Keratinocyte (primary cell): ENCODE results near the gene C16orf96. TPM values are rescaled to one million over a fixed set of nuclear protein-coding genes. Genes with fewer than 3 reads are reported as not detected.

Experiments used
- DNase-seq: peaks from one replicate; pipeline ENCODE4 v3.0.0-alpha.2; 2011; ENCODE audit warnings: low read depth, missing footprints, low spot score
- FAIRE-seq: peaks from 2 replicates; lab custom pipeline; 2011; peaks lifted over from hg19 to GRCh38; lab: Jason Lieb, UNC
- H2AFZ ChIP-seq: 2 replicates; pipeline ENCODE4 v1.6.0; 2012; ENCODE audit warnings: low read length, control low read depth, inconsistent platforms; ENCODE audit not compliant: control insufficient read depth
- H3K27ac ChIP-seq: 2 replicates; pipeline ENCODE4 v1.5.1; 2011; ENCODE audit warnings: low read length; ENCODE audit not compliant: control insufficient read depth, insufficient read depth
- H3K27me3 ChIP-seq: 3 replicates; pipeline ENCODE4 v1.6.0; 2011; ENCODE audit warnings: low read length; ENCODE audit not compliant: control insufficient read depth, insufficient read depth; ENCODE audit errors: extremely low read depth
- H3K36me3 ChIP-seq, 2 experiments: 2 replicates in 1 of 2; 3 replicates in 1 of 2; pipeline ENCODE4 v1.5.1; 2011; ENCODE audit warnings: low read length in 2 of 2, mild to moderate bottlenecking in 1 of 2; ENCODE audit not compliant: control insufficient read depth in 2 of 2, insufficient read depth in 2 of 2; ENCODE audit errors: extremely low read depth in 1 of 2
- H3K4me1 ChIP-seq: 3 replicates; pipeline ENCODE4 v1.5.1; 2011; ENCODE audit warnings: low read length; ENCODE audit not compliant: control insufficient read depth, insufficient read depth; ENCODE audit errors: extremely low read depth
- H3K4me2 ChIP-seq: 3 replicates; pipeline ENCODE4 v1.6.0; 2011; ENCODE audit warnings: low read depth, low read length; ENCODE audit not compliant: control insufficient read depth, insufficient read depth; ENCODE audit errors: extremely low read depth
- H3K4me3 ChIP-seq, 3 experiments: fragments of 200-600 bp in 1 of 3; sonication (generic) in 1 of 3; 2 replicates in 2 of 3; 3 replicates in 1 of 3; pipeline ENCODE4 v1.5.1; 2011 to 2016; ENCODE audit warnings: low read length in 3 of 3, mild to moderate bottlenecking in 3 of 3, control low read depth in 2 of 3, inconsistent platforms in 1 of 3, low read depth in 1 of 3, mixed read lengths in 1 of 3, mixed run types in 1 of 3, moderate library complexity in 1 of 3; ENCODE audit not compliant: control insufficient read depth in 2 of 3, insufficient read depth in 2 of 3; ENCODE audit errors: extremely low read depth in 1 of 3
- H3K79me2 ChIP-seq: 2 replicates; pipeline ENCODE4 v1.6.0; 2012; ENCODE audit warnings: low read length; ENCODE audit not compliant: control insufficient read depth, insufficient read depth
- H3K9ac ChIP-seq: 3 replicates; pipeline ENCODE4 v1.6.0; 2011; ENCODE audit warnings: low read length; ENCODE audit not compliant: control insufficient read depth, insufficient read depth; ENCODE audit errors: extremely low read depth
- H3K9me1 ChIP-seq: 3 replicates; pipeline ENCODE4 v1.6.0; 2011; ENCODE audit warnings: low read length; ENCODE audit not compliant: control insufficient read depth, insufficient read depth; ENCODE audit errors: extremely low read depth
- H3K9me3 ChIP-seq: 2 replicates; pipeline ENCODE4 v1.5.1; 2012; ENCODE audit warnings: low read depth, low read length; ENCODE audit not compliant: control insufficient read depth
- H4K20me1 ChIP-seq: 3 replicates; pipeline ENCODE4 v1.6.0; 2011; ENCODE audit warnings: low read length; ENCODE audit not compliant: control insufficient read depth, insufficient read depth; ENCODE audit errors: extremely low read depth
- CTCF ChIP-seq, 3 experiments: IDR thresholded peaks in 1 of 3; conservative IDR thresholded peaks in 1 of 3; optimal IDR thresholded peaks in 1 of 3; 2 replicates in 2 of 3; 3 replicates in 1 of 3; pipeline versions ENCODE3 to v1.5.1; 2011; ENCODE audit warnings: low read length in 3 of 3, mild to moderate bottlenecking in 3 of 3, moderate library complexity in 2 of 3, control low read depth in 1 of 3, inconsistent platforms in 1 of 3; ENCODE audit not compliant: insufficient read depth in 2 of 3; ENCODE audit errors: extremely low read depth in 1 of 3
- EZH2 ChIP-seq: IDR thresholded peaks from one replicate; pipeline ENCODE4 v1.6.1; 2012; ENCODE audit warnings: inconsistent platforms, mild to moderate bottlenecking, low read length, moderate library complexity
- dilution Hi-C: fragments of 300-500 bp; cut with MboI; formaldehyde crosslinking; loops from one replicate; pipeline ENCODE4 v1.7.0; 2020; ENCODE audit warnings: low sequenced_read_pairs; ENCODE audit not compliant: extremely low pct_ligation_motif_present
- polyA plus RNA-seq, 5 experiments: library from polyadenylated mRNA; depleted of rRNA in 3 of 5; stranded (reverse) in 3 of 5; stranded (forward) in 1 of 5; unstranded in 1 of 5; fragments of >200 nt; gene quantifications; 1 replicate in 1 of 5; 2 replicates in 3 of 5; 3 replicates in 1 of 5; pipeline versions ENCODE4 v1.2.1 to v1.2.3, GENCODE V29; 2011 to 2012; ENCODE audit warnings: missing spikeins in 2 of 5, low read depth in 1 of 5, low replicate concordance in 1 of 5

The C16orf96 gene
- polyA plus RNA-seq, 1 donor (not counting 4 experiments of a cell fraction or from before 2014, with no cell fraction given) = not detected

GRCh38 chr16:4525634-4526277 is 30.4 kb upstream of the C16orf96 start:
- peaks cover 59% of the 10 kb centered on the region for H3K79me2 ChIP-seq
- no peak overlapping the region for H3K4me3 ChIP-seq
- TF ChIP-seq CTCF (optimal IDR thresholded peaks at IDR 0.05 in 1 of 3, IDR thresholded peaks at IDR 0.05 in 1 of 3, conservative IDR thresholded peaks at IDR 0.05 in 1 of 3; ENCODE audit: extremely low read depth in 1 of 3, insufficient read depth in 2 of 3, low read length in 3 of 3) (no peak), EZH2 (no peak)
- H3K36me3 ChIP-seq = peaks cover 0 to 14% of the 10 kb centered on the region in 2 experiments
- H3K4me1 ChIP-seq = peaks cover 14% of the 10 kb centered on the region
- H3K9me1 ChIP-seq = peaks cover 5% of the 10 kb centered on the region
- no peaks in the 10 kb centered on the region for H4K20me1 ChIP-seq
- H2AFZ ChIP-seq = no peak overlapping the region
- FAIRE-seq (no peak), DNase-seq (no peak)
- no peak overlapping the region for H3K27ac ChIP-seq
- H3K27me3 ChIP-seq = no peaks in the 10 kb centered on the region
- no peaks in the 10 kb centered on the region for H3K9me3 ChIP-seq
- no peak overlapping the region for H3K9ac ChIP-seq
- no peak overlapping the region for H3K4me2 ChIP-seq
- dilution Hi-C loops = no loop called here

- Histone ChIP-seq H4K20me1 (no peaks in the 10 kb centered on the region), H2AFZ (peak overlapping the region; percentile 32), H3K9me3 (no peaks in the 10 kb centered on the region), H3K27me3 (no peaks in the 10 kb centered on the region), H3K27ac (peak overlapping the region; percentile 61), H3K4me1 (peaks cover 14% of the 10 kb centered on the region), H3K4me2 (peak overlapping the region; percentile 79), H3K79me2 (peaks cover 62% of the 10 kb centered on the region), H3K9me1 (peaks cover 5% of the 10 kb centered on the region), H3K36me3 (peaks cover 4 to 20% of the 10 kb centered on the region in 2 experiments), H3K9ac (peak overlapping the region; percentile 68), H3K4me3 (peak overlapping the region in 2 of 3 experiments; percentile 43 to 54)
- FAIRE-seq = peak; percentile 89
- TF ChIP-seq CTCF (optimal IDR thresholded peaks at IDR 0.05 in 1 of 3, IDR thresholded peaks at IDR 0.05 in 1 of 3, conservative IDR thresholded peaks at IDR 0.05 in 1 of 3; ENCODE audit: extremely low read depth in 1 of 3, insufficient read depth in 2 of 3, low read length in 3 of 3) = peak in 1 of 3 experiments; percentile 11
- no peak for TF ChIP-seq EZH2
- dilution Hi-C loops = no loop called here
- DNase-seq = no peak
These were observed 26.8 kb upstream of the C16orf96 start for GRCh38 chr16:4529085-4530060.
